ENCODE results near the gene FMNL2. TPM values are rescaled to one million over a fixed set of nuclear protein-coding genes. Genes with fewer than 3 reads are reported as not detected.

The FMNL2 gene
- total and polyA plus RNA-seq, 2 experiments from 2014 or later, result 16.5 to 45.4 TPM

DNA sequence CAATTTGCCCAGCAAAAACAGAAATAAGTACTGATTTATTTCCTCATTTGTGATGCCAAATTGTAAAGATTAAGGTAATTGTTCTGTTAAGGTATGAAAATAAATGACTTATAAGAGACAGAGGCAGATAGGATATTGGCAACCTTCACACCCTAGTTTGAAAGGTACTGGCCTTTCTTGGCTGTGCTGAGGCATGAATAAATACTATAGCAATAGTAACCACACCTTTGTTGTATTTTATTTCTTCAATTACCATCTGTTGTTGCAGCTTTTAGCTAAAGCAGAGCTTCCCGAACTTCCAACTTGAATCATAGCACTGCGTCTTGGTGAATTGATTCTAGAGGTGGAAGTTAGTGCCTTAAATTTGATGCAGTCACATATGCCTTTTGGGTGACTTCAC, 55.9 kb downstream of the FMNL2 start:
- Histone ChIP-seq H4K20me1 (replicated peaks; ENCODE audit: insufficient read depth) (peaks cover 29% of the 10 kb centered on the region; the same call in 1 of the 2 replicates), H3K36me3 (ENCODE audit: insufficient read depth) (no peaks in the 10 kb centered on the region), H2AFZ (no peak overlapping the region), H3K27me3 (ENCODE audit: insufficient read depth) (no peaks in the 10 kb centered on the region), H3K4me3 (no peak overlapping the region), H3K4me1 (ENCODE audit: insufficient read depth) (peaks cover 42% of the 10 kb centered on the region), H3K4me2 (no peak overlapping the region), H3K79me2 (replicated peaks; ENCODE audit: insufficient read depth) (peaks cover 88% of the 10 kb centered on the region), H3K27ac (ENCODE audit: low read depth) (no peak overlapping the region), H3K9me2 (ENCODE audit: insufficient read depth) (no peaks in the 10 kb centered on the region), H3F3A (replicated peaks; ENCODE audit: low read depth) (no peaks in the 10 kb centered on the region)
- Mint-ChIP-seq H3K4me3 (no peak overlapping the region), H3K27me3 (ENCODE audit: insufficient read depth, low read depth, poor library complexity) (peaks cover 2% of the 10 kb centered on the region), H3K4me1 (peaks cover 49% of the 10 kb centered on the region), H3K27ac (no peak overlapping the region), H3K9me3 (no peaks in the 10 kb centered on the region), H3K36me3 (ENCODE audit: low read depth) (peaks cover 11% of the 10 kb centered on the region)
- no peak for TF ChIP-seq CREB1 (CRISPR knock-in tag; IDR thresholded peaks at IDR 0.05; ENCODE audit: low read depth)
- TF ChIP-seq, protein P1, sequence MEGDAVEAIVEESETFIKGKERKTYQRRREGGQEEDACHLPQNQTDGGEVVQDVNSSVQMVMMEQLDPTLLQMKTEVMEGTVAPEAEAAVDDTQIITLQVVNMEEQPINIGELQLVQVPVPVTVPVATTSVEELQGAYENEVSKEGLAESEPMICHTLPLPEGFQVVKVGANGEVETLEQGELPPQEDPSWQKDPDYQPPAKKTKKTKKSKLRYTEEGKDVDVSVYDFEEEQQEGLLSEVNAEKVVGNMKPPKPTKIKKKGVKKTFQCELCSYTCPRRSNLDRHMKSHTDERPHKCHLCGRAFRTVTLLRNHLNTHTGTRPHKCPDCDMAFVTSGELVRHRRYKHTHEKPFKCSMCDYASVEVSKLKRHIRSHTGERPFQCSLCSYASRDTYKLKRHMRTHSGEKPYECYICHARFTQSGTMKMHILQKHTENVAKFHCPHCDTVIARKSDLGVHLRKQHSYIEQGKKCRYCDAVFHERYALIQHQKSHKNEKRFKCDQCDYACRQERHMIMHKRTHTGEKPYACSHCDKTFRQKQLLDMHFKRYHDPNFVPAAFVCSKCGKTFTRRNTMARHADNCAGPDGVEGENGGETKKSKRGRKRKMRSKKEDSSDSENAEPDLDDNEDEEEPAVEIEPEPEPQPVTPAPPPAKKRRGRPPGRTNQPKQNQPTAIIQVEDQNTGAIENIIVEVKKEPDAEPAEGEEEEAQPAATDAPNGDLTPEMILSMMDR (conservative IDR thresholded peaks at IDR 0.05; ENCODE audit: low read depth in 2 of 2), result no peak
- TF ChIP-seq POLR2AphosphoS5 (IDR thresholded peaks at IDR 0.05; ENCODE audit: low read depth), result no peak
- TF ChIP-seq EZH2 (IDR thresholded peaks at IDR 0.05; ENCODE audit: low read depth, unreplicated experiment), result no peak
- TF ChIP-seq ZNF331 (CRISPR knock-in tag; IDR thresholded peaks at IDR 0.05; ENCODE audit: low read depth), result no peak
- TF ChIP-seq, protein P2, sequence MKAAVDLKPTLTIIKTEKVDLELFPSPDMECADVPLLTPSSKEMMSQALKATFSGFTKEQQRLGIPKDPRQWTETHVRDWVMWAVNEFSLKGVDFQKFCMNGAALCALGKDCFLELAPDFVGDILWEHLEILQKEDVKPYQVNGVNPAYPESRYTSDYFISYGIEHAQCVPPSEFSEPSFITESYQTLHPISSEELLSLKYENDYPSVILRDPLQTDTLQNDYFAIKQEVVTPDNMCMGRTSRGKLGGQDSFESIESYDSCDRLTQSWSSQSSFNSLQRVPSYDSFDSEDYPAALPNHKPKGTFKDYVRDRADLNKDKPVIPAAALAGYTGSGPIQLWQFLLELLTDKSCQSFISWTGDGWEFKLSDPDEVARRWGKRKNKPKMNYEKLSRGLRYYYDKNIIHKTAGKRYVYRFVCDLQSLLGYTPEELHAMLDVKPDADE (IDR thresholded peaks at IDR 0.05), result no peak
- TF ChIP-seq STAT1 (IDR thresholded peaks at IDR 0.05; ENCODE audit: unreplicated experiment), result no peak
- ATAC-seq (no peak), DNase-seq (ENCODE audit: low spot score) (no peak)

DNA sequence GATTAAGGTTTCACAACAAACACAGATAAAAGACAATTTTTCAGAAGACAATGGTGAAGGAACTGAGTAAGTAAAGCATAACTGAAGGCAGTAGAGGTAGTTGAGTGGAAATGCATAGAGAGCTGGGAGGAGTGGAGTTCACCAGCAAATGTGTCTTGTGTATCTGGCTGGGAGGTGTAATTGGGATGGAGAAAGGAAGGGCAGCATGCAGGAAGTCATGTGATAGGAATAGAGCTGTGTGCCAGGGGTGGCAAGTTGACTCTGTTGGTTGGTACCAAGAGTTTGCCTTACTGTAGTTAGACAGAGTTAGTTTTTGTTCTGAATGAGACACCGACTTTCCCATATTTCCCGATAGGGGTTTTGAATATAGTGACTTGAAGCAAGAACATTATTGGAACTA, 56.3 kb downstream of the FMNL2 start:
- no peak overlapping the region for H3K27ac Mint-ChIP-seq
- H3F3A ChIP-seq (replicated peaks; ENCODE audit: low read depth), result no peaks in the 10 kb centered on the region
- no peak overlapping the region for H3K27ac ChIP-seq (ENCODE audit: low read depth)
- no peaks in the 10 kb centered on the region for H3K36me3 ChIP-seq (ENCODE audit: insufficient read depth)
- H3K4me3 ChIP-seq, result no peak overlapping the region
- peaks cover 88% of the 10 kb centered on the region for H3K79me2 ChIP-seq (replicated peaks; ENCODE audit: insufficient read depth)
- H2AFZ ChIP-seq, result no peak overlapping the region
- H3K9me2 ChIP-seq (ENCODE audit: insufficient read depth), result no peaks in the 10 kb centered on the region
- no peaks in the 10 kb centered on the region for H3K9me3 Mint-ChIP-seq
- no peak for DNase-seq (ENCODE audit: low spot score)
- TF ChIP-seq STAT1 (IDR thresholded peaks at IDR 0.05; ENCODE audit: unreplicated experiment), result no peak
- no peak for TF ChIP-seq EZH2phosphoT487 (IDR thresholded peaks at IDR 0.05; ENCODE audit: unreplicated experiment)
- TF ChIP-seq ZNF331 (CRISPR knock-in tag; IDR thresholded peaks at IDR 0.05; ENCODE audit: low read depth), result no peak
- no peak for TF ChIP-seq EZH2 (IDR thresholded peaks at IDR 0.05; ENCODE audit: low read depth, unreplicated experiment)
- no peak for TF ChIP-seq NANOG (IDR thresholded peaks at IDR 0.05; ENCODE audit: borderline replicate concordance)
- peaks cover 42% of the 10 kb centered on the region for H3K4me1 ChIP-seq (ENCODE audit: insufficient read depth)
- no peak overlapping the region for H3K4me3 Mint-ChIP-seq
- ATAC-seq, result no peak
- H3K4me1 Mint-ChIP-seq, result peaks cover 49% of the 10 kb centered on the region
- peaks cover 27% of the 10 kb centered on the region; the same call in 1 of the 2 replicates for H4K20me1 ChIP-seq (replicated peaks; ENCODE audit: insufficient read depth)
- no peaks in the 10 kb centered on the region for H3K27me3 ChIP-seq (ENCODE audit: insufficient read depth)
- peaks cover 2% of the 10 kb centered on the region for H3K27me3 Mint-ChIP-seq (ENCODE audit: insufficient read depth, low read depth, poor library complexity)
- H3K36me3 Mint-ChIP-seq (ENCODE audit: low read depth), result peaks cover 11% of the 10 kb centered on the region
- H3K4me2 ChIP-seq, result no peak overlapping the region
